OCI-LY3 (cell line): ENCODE results near the gene HDAC3.

Experiments used
- H2AFZ ChIP-seq: fragments of 200-600, 300-600 bp; shearing (Covaris generic); 2 replicates; pipeline ENCODE4 v1.6.0; 2014; ENCODE audit warnings: antibody characterized with exemption, low read depth, low read length
- H3K27ac ChIP-seq: fragments of 200-600, 300-600 bp; sonication (generic); 2 replicates; pipeline ENCODE4 v1.5.1; 2014; ENCODE audit warnings: mild to moderate bottlenecking, low read length, moderate library complexity, mixed read lengths
- H3K27me3 ChIP-seq: fragments of 200-600, 300-600 bp; sonication (generic); 2 replicates; pipeline ENCODE4 v1.6.1; 2014; ENCODE audit warnings: low read depth, low read length, mixed read lengths
- H3K36me3 ChIP-seq: fragments of 200-600, 300-600 bp; sonication (generic); replicated peaks from 2 replicates; pipeline ENCODE3; 2014; ENCODE audit warnings: low read depth, low read length, mixed read lengths
- H3K4me1 ChIP-seq: fragments of 300-600, 200-600 bp; sonication (generic); 2 replicates; pipeline ENCODE4 v1.6.1; 2014; ENCODE audit warnings: low read length, mixed read lengths
- H3K4me2 ChIP-seq: fragments of 200-600, 300-600 bp; sonication (generic); 2 replicates; pipeline ENCODE4 v1.6.1; 2014; ENCODE audit warnings: low read length, mixed read lengths
- H3K4me3 ChIP-seq: fragments of 300-600, 200-600 bp; sonication (generic); 2 replicates; pipeline ENCODE4 v1.5.1; 2014; ENCODE audit warnings: antibody characterized with exemption, mild to moderate bottlenecking, low read length, moderate library complexity
- H3K79me2 ChIP-seq: fragments of 300-600, 200-600 bp; shearing (Covaris generic); 2 replicates; pipeline ENCODE4 v1.6.1; 2014; ENCODE audit warnings: mild to moderate bottlenecking, low read length, mixed read lengths
- H3K9ac ChIP-seq: fragments of 300-600, 200-600 bp; shearing (Covaris generic); 2 replicates; pipeline ENCODE4 v1.6.0; 2014; ENCODE audit warnings: mild to moderate bottlenecking, low read length, moderate library complexity
- H3K9me3 ChIP-seq: fragments of 200-600, 300-600 bp; shearing (Covaris generic); 2 replicates; pipeline ENCODE4 v1.6.1; 2014; ENCODE audit warnings: low read length, mixed read lengths; ENCODE audit not compliant: insufficient read depth
- H4K20me1 ChIP-seq: fragments of 200-600, 300-600 bp; sonication (generic); 2 replicates; pipeline ENCODE4 v1.6.1; 2016; ENCODE audit warnings: low read length, mixed read lengths; ENCODE audit not compliant: insufficient read depth
- EZH2phosphoT487 ChIP-seq: fragments of 200-600 bp; shearing (Covaris generic); IDR thresholded peaks from 2 replicates; pipeline ENCODE4 v1.6.1; 2018; ENCODE audit warnings: antibody characterized with exemption, mixed run types, low read depth
- TF ChIP-seq, protein P1 (sequence below): fragments of 200-600, 300-600 bp; sonication (generic); IDR thresholded peaks from 2 replicates; pipeline ENCODE4 v1.5.1; 2014; ENCODE audit warnings: antibody characterized with exemption, low read length, low read depth

HDAC3 gene

DNA sequence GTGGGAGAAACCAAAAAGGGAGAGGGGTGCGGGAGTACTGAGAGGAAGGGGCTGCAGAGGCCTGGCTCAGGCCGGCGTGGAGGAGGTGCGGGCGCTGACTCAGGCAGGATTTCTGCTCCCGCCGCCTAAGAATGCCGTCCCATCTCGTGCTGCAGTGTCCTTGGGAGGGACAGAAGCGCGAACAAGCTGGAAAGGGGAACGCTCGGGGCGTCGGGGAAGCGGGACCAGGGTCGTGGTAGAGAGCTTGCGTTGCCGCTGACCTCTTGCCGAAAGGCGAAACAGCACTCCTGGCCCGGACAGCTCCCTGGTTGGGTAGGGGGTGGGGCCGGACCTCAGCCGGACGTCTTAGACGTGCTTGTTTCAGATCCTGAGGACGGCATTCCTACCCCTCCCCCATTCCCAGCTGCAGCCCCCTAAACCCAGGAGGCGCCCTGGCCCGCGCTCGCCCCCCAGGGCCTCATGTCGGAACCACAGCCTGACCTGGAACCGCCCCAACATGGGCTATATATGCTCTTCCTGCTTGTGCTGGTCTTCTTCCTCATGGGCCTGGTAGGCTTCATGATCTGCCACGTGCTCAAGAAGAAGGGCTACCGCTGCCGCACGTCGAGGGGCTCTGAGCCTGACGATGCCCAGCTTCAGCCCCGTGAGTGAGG lies 1.2 kb upstream of the HDAC3 start:
- Histone ChIP-seq H2AFZ (peak overlapping the region; percentile 39; the same call in 1 of the 2 replicates), H3K4me1 (peaks cover 45% of the 10 kb centered on the region), H3K27ac (peak overlapping the region; percentile 69), H4K20me1 (peaks cover 15% of the 10 kb centered on the region), H3K36me3 (peaks cover 8% of the 10 kb centered on the region), H3K9me3 (no peaks in the 10 kb centered on the region), H3K4me3 (peak overlapping the region; percentile 95), H3K79me2 (peaks cover 50% of the 10 kb centered on the region), H3K27me3 (no peaks in the 10 kb centered on the region), H3K9ac (peak overlapping the region; percentile 98), H3K4me2 (peak overlapping the region; percentile 66)
- TF ChIP-seq, protein P1, sequence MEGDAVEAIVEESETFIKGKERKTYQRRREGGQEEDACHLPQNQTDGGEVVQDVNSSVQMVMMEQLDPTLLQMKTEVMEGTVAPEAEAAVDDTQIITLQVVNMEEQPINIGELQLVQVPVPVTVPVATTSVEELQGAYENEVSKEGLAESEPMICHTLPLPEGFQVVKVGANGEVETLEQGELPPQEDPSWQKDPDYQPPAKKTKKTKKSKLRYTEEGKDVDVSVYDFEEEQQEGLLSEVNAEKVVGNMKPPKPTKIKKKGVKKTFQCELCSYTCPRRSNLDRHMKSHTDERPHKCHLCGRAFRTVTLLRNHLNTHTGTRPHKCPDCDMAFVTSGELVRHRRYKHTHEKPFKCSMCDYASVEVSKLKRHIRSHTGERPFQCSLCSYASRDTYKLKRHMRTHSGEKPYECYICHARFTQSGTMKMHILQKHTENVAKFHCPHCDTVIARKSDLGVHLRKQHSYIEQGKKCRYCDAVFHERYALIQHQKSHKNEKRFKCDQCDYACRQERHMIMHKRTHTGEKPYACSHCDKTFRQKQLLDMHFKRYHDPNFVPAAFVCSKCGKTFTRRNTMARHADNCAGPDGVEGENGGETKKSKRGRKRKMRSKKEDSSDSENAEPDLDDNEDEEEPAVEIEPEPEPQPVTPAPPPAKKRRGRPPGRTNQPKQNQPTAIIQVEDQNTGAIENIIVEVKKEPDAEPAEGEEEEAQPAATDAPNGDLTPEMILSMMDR = peak; percentile 57
- TF ChIP-seq EZH2phosphoT487 = no peak

DNA sequence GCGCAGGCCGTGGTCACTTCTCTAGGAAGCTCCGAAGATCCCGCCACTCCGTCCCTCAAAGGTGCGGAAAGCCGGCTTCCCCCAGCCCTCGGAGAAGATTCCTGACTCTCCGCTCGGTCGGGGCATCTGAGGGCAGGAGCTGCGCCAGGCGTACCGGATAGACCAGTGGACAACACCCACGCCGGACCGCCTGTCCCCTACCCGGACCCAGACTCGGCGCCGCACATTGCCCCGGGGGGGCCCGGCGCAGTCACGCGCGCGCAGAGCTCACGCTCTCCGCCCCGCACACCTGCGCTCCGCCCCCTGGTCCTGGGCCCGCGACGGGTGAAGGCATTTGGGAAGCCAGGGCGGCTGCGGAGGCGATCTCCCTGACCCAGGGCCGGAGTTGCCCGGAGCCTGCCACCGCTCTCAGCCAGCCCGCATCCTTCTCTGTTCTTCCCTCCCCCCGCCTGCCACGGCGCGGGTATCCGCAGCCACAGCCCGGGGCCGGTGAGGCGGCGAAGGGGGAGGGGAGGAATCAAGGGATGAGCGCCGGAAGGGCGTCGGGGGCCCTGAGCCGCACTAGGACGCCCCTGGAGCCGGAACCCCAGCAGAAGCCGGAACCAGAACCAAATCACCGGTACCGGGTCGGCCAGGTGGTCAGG lies 596 bp upstream of the HDAC3 start:
- Histone ChIP-seq H3K9me3 (no peaks in the 10 kb centered on the region), H3K27me3 (no peaks in the 10 kb centered on the region), H4K20me1 (peaks cover 21% of the 10 kb centered on the region), H3K27ac (peak overlapping the region; percentile 69), H3K79me2 (peaks cover 56% of the 10 kb centered on the region), H2AFZ (0 out of 2 replicates have a peak overlapping the region, but pooled peaks have one; percentile 39), H3K4me3 (peak overlapping the region; percentile 95), H3K4me1 (peaks cover 52% of the 10 kb centered on the region), H3K36me3 (peaks cover 15% of the 10 kb centered on the region), H3K4me2 (peak overlapping the region; percentile 66), H3K9ac (peak overlapping the region; percentile 98)
- no peak for TF ChIP-seq EZH2phosphoT487
- TF ChIP-seq, protein P1 = no peak

DNA sequence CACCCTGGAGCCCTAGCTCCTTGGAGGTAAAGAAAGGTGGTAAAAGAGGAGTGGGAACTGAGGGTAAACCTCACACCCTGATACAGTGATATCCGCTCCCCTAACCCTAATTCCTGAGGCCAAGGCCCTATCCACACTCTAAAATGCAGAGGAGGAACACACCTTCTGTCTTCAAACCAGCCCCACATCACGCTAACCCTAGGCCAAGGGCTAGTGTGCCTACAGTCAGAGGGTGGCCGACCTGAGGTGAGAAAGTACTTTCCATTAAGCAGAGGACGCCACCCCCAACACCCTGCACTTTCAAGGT lies 590 bp downstream of the HDAC3 start:
- H3K4me3 ChIP-seq = peak overlapping the region; percentile 95
- no peaks in the 10 kb centered on the region for H3K27me3 ChIP-seq
- H3K4me1 ChIP-seq = peaks cover 50% of the 10 kb centered on the region
- H4K20me1 ChIP-seq = peaks cover 23% of the 10 kb centered on the region
- H3K9ac ChIP-seq = peak overlapping the region; percentile 94
- H3K27ac ChIP-seq = peak overlapping the region; percentile 98
- no peak overlapping the region for H2AFZ ChIP-seq
- peaks cover 22% of the 10 kb centered on the region for H3K36me3 ChIP-seq
- H3K4me2 ChIP-seq = peak overlapping the region; percentile 95
- H3K79me2 ChIP-seq = peaks cover 67% of the 10 kb centered on the region
- no peaks in the 10 kb centered on the region for H3K9me3 ChIP-seq
- TF ChIP-seq, protein P1 = no peak
- TF ChIP-seq EZH2phosphoT487 = no peak

DNA sequence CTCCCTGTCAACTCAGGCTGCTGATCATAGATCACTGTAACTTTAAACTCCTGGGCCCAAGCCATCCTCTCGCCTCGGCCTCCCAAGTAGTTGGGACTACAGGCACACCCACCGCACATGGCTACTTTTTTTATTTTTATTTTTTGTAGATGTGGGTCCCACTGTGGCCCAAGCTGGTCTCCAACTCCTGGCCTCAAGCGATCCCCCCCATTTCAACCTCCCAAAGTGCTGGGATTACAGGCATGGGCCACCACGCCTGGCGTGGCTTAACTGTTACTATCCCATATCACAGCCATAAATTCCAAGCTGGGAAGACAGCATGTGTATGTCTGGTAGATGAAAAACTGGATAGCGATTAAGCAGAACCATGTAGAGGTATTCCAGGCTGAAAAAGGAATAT lies 1.0 kb downstream of the HDAC3 start:
- Histone ChIP-seq H4K20me1 (peaks cover 23% of the 10 kb centered on the region), H3K9ac (peak overlapping the region; percentile 94), H3K27ac (peak overlapping the region; percentile 98), H3K27me3 (no peaks in the 10 kb centered on the region), H3K4me2 (peak overlapping the region; percentile 95), H3K36me3 (peaks cover 23% of the 10 kb centered on the region), H2AFZ (no peak overlapping the region), H3K79me2 (peaks cover 69% of the 10 kb centered on the region), H3K4me1 (peaks cover 50% of the 10 kb centered on the region), H3K4me3 (peak overlapping the region; percentile 95), H3K9me3 (no peaks in the 10 kb centered on the region)
- TF ChIP-seq, protein P1 = no peak
- TF ChIP-seq EZH2phosphoT487 = no peak
